Measurements from ENCODE around the gene ZCCHC14. TPM values are rescaled to one million over a fixed set of nuclear protein-coding genes. Genes with fewer than 3 reads are reported as not detected.

Gene ZCCHC14
- total and polyA plus RNA-seq, 2 of the 8 experiments (the other 6 are each of a cell fraction or from before 2014, with no cell fraction given): 8.2 to 28.2 TPM

DNA sequence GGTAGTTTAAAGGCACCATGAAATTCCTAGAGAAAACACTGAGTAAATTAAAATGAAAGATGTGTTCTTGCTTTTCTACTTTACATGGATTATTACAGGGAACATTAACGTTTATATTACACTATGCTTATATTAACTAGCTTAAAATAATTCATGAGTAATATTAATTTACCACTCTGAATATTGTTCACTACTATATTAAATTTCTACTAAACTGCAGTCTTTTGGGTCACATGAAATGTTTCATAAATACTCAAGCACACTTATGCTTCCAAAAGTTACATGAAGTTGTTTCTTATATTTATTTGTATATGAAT lies 104.0 kb downstream of the ZCCHC14 start (continued):
- TF ChIP-seq RBBP5 (IDR thresholded peaks at IDR 0.05; ENCODE audit: borderline replicate concordance, low read depth, low read length): no peak
- no peak for TF ChIP-seq BRCA1 (IDR thresholded peaks at IDR 0.05; ENCODE audit: low read depth, low read length)
- no peak for TF ChIP-seq CHD1 (IDR thresholded peaks at IDR 0.05; ENCODE audit: low read depth, low read length)
- no peak for TF ChIP-seq SIRT6 (IDR thresholded peaks at IDR 0.05; ENCODE audit: low read length)
- no peak for TF ChIP-seq ASH2L (IDR thresholded peaks at IDR 0.05; ENCODE audit: low read length)
- TF ChIP-seq NANOG (IDR thresholded peaks at IDR 0.05; ENCODE audit: insufficient read depth, low read depth, low read length, poor library complexity, severe bottlenecking): no peak
- TF ChIP-seq E2F6 (IDR thresholded peaks at IDR 0.05): no peak
- TF ChIP-seq GTF2F1 (IDR thresholded peaks at IDR 0.05; ENCODE audit: borderline replicate concordance, low read depth, low read length): no peak
- no peak for TF ChIP-seq CTBP2 (IDR thresholded peaks at IDR 0.05; ENCODE audit: borderline replicate concordance, insufficient read depth, insufficient read length, low read length)
- TF ChIP-seq, protein P1, sequence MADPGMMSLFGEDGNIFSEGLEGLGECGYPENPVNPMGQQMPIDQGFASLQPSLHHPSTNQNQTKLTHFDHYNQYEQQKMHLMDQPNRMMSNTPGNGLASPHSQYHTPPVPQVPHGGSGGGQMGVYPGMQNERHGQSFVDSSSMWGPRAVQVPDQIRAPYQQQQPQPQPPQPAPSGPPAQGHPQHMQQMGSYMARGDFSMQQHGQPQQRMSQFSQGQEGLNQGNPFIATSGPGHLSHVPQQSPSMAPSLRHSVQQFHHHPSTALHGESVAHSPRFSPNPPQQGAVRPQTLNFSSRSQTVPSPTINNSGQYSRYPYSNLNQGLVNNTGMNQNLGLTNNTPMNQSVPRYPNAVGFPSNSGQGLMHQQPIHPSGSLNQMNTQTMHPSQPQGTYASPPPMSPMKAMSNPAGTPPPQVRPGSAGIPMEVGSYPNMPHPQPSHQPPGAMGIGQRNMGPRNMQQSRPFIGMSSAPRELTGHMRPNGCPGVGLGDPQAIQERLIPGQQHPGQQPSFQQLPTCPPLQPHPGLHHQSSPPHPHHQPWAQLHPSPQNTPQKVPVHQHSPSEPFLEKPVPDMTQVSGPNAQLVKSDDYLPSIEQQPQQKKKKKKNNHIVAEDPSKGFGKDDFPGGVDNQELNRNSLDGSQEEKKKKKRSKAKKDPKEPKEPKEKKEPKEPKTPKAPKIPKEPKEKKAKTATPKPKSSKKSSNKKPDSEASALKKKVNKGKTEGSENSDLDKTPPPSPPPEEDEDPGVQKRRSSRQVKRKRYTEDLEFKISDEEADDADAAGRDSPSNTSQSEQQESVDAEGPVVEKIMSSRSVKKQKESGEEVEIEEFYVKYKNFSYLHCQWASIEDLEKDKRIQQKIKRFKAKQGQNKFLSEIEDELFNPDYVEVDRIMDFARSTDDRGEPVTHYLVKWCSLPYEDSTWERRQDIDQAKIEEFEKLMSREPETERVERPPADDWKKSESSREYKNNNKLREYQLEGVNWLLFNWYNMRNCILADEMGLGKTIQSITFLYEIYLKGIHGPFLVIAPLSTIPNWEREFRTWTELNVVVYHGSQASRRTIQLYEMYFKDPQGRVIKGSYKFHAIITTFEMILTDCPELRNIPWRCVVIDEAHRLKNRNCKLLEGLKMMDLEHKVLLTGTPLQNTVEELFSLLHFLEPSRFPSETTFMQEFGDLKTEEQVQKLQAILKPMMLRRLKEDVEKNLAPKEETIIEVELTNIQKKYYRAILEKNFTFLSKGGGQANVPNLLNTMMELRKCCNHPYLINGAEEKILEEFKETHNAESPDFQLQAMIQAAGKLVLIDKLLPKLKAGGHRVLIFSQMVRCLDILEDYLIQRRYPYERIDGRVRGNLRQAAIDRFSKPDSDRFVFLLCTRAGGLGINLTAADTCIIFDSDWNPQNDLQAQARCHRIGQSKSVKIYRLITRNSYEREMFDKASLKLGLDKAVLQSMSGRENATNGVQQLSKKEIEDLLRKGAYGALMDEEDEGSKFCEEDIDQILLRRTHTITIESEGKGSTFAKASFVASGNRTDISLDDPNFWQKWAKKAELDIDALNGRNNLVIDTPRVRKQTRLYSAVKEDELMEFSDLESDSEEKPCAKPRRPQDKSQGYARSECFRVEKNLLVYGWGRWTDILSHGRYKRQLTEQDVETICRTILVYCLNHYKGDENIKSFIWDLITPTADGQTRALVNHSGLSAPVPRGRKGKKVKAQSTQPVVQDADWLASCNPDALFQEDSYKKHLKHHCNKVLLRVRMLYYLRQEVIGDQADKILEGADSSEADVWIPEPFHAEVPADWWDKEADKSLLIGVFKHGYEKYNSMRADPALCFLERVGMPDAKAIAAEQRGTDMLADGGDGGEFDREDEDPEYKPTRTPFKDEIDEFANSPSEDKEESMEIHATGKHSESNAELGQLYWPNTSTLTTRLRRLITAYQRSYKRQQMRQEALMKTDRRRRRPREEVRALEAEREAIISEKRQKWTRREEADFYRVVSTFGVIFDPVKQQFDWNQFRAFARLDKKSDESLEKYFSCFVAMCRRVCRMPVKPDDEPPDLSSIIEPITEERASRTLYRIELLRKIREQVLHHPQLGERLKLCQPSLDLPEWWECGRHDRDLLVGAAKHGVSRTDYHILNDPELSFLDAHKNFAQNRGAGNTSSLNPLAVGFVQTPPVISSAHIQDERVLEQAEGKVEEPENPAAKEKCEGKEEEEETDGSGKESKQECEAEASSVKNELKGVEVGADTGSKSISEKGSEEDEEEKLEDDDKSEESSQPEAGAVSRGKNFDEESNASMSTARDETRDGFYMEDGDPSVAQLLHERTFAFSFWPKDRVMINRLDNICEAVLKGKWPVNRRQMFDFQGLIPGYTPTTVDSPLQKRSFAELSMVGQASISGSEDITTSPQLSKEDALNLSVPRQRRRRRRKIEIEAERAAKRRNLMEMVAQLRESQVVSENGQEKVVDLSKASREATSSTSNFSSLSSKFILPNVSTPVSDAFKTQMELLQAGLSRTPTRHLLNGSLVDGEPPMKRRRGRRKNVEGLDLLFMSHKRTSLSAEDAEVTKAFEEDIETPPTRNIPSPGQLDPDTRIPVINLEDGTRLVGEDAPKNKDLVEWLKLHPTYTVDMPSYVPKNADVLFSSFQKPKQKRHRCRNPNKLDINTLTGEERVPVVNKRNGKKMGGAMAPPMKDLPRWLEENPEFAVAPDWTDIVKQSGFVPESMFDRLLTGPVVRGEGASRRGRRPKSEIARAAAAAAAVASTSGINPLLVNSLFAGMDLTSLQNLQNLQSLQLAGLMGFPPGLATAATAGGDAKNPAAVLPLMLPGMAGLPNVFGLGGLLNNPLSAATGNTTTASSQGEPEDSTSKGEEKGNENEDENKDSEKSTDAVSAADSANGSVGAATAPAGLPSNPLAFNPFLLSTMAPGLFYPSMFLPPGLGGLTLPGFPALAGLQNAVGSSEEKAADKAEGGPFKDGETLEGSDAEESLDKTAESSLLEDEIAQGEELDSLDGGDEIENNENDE (IDR thresholded peaks at IDR 0.05; ENCODE audit: insufficient replicate concordance, low read length): no peak
